ENCODE measurements around the gene DDX20.

Gene DDX20

DNA sequence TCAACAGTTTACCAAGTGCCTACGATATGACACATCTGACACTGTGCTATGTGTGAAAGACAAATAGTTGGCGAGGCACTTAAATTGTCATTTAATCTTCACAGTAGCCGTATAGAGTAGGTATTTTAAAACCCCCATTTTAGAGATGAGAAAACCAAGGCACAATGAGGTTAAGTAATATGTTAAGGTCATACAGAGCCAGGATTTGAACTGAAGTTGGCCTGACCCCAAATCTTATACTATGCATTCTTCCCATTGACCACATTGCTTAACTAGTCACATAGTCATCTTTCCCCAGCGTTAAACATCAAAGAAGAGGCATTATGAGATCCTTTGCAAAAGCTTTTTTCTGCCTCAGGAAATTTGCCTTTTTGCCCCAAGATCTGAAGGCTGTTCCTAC lies 20.4 kb upstream of the DDX20 start:
- no peak for ATAC-seq (ENCODE audit: low read depth)
- Histone ChIP-seq H3K36me3 (ENCODE audit: low read depth) (no peaks in the 10 kb centered on the region), H3K4me3 (ENCODE audit: severe bottlenecking) (no peak overlapping the region), H3K9me3 (ENCODE audit: severe bottlenecking) (no peaks in the 10 kb centered on the region), H3K27me3 (ENCODE audit: insufficient read depth, poor library complexity, severe bottlenecking) (peaks cover 2% of the 10 kb centered on the region), H3K4me1 (ENCODE audit: insufficient read depth, poor library complexity, severe bottlenecking) (no peaks in the 10 kb centered on the region), H3K27ac (ENCODE audit: poor library complexity, severe bottlenecking) (no peak overlapping the region)
- TF ChIP-seq, protein P1, sequence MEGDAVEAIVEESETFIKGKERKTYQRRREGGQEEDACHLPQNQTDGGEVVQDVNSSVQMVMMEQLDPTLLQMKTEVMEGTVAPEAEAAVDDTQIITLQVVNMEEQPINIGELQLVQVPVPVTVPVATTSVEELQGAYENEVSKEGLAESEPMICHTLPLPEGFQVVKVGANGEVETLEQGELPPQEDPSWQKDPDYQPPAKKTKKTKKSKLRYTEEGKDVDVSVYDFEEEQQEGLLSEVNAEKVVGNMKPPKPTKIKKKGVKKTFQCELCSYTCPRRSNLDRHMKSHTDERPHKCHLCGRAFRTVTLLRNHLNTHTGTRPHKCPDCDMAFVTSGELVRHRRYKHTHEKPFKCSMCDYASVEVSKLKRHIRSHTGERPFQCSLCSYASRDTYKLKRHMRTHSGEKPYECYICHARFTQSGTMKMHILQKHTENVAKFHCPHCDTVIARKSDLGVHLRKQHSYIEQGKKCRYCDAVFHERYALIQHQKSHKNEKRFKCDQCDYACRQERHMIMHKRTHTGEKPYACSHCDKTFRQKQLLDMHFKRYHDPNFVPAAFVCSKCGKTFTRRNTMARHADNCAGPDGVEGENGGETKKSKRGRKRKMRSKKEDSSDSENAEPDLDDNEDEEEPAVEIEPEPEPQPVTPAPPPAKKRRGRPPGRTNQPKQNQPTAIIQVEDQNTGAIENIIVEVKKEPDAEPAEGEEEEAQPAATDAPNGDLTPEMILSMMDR (IDR thresholded peaks at IDR 0.05; ENCODE audit: poor library complexity, severe bottlenecking): no peak
- DNase-seq (ENCODE audit: low spot score): no peak

DNA sequence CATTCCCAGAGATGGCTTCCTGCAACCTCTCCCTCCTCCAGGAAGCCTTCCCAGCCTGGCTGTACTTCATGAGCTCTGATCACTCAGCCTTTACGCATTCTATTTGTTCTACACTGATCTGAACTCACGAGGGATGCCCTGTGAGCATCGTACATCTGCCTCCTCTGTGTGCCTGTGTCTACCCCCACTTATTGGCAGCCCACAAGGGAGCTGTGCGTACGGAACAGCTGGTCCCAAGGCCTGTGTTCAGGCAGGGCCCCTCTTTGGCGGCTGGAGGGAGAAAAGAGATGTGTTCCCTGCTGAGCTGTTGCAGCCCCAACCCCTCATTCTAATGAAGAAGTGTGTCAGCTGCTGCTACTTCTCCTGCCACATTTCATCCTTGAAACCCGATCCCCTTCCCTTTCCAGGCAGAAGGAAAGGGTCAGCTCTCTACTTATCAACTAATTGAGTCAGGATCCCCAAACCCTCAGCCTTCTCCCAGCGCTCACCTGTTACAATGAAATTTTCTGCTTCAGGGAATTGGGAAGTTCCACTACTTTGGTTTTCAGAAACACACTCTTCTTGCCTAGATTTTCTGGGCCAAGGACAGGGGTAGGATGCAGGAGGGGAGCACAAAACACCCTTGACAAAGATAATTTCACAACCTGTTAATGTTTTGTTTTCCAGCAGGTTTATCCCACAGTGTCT lies 19.7 kb upstream of the DDX20 start:
- no peaks in the 10 kb centered on the region for H3K4me1 ChIP-seq (ENCODE audit: insufficient read depth, poor library complexity, severe bottlenecking)
- no peaks in the 10 kb centered on the region for H3K9me3 ChIP-seq (ENCODE audit: severe bottlenecking)
- ATAC-seq (ENCODE audit: low read depth): no peak
- no peaks in the 10 kb centered on the region for H3K36me3 ChIP-seq (ENCODE audit: low read depth)
- no peak overlapping the region for H3K27ac ChIP-seq (ENCODE audit: poor library complexity, severe bottlenecking)
- no peak overlapping the region for H3K4me3 ChIP-seq (ENCODE audit: severe bottlenecking)
- no peak for DNase-seq (ENCODE audit: low spot score)
- TF ChIP-seq, protein P1 (IDR thresholded peaks at IDR 0.05; ENCODE audit: poor library complexity, severe bottlenecking): no peak
- peaks cover 7% of the 10 kb centered on the region for H3K27me3 ChIP-seq (ENCODE audit: insufficient read depth, poor library complexity, severe bottlenecking)

DNA sequence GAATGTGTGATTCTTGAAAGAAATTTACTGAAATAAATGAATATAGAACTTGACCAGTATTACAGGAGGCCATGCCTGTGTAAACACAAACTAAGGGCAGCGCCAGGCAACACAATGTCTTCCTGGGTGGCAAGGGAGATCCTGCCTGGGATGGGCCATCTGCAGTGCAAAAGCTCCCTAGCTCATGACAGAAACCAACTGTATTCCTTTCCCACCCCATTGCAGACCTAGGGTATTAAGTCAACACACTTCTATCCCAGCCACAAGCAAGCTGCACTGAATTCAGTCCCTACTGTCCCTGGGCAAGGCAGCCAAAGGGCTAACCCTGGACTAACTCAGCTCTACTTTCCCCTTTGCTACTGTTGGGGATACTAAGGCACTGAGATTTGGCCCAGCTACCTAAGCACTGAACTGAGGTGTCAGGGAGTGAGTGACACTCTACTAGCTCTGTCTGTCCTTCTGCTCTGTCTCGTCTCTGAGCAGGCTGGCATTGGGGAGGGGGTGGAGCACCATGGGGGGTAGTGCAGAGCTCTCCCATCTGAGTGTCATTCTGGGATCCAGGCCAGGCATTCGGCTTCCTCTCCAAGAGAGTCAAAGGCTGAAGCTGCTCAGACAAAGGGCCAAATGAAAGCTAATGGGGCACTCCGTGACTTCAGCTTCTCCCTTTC lies 19.0 kb upstream of the DDX20 start:
- no peaks in the 10 kb centered on the region for H3K4me1 ChIP-seq (ENCODE audit: insufficient read depth, poor library complexity, severe bottlenecking)

DNA sequence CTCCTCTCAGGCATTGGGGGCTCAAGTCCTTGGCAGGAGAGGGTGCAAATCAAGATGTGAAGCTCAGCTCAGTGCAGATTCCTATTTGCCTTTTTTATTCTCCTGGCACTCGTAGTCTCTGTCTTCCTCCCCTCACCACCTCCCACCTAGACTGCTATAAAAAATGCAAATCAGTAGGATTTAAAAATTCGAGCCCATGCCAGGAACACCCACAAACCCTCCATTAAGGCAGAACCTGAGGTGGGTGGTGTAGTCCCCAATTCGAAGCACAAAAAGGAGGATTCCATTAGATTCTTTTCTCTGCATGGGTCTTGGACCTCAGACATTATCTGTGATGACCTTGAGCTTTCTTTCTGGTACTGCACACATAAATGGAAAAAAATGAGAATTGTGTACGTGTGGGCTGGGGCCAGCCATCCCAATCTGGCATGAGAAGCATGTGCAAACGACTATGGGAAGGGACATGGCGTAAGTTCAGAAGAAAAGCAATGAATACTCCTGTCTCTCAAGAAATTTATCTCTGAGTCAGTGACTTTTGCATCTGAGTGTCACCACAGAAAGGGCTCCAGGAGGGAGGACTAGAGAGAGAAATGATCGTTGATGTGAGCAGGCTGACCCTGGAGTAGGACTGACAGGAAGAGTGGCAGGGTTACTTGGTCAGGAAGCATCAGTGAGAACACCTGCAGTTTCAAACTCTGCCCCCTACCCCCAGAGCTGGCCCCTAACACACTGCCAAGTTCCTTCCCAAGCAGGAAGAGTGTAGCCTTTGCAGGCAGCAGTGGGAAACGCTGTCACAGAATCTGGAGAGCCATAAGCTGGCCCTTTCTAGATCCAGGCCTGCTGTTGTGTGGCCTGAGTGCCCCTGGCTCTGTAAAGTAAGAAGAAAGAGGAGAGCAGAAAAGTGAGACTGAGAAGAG lies 18.2 kb upstream of the DDX20 start:
- no peak for ATAC-seq (ENCODE audit: low read depth)
- DNase-seq (ENCODE audit: low spot score): no peak
- Histone ChIP-seq H3K36me3 (ENCODE audit: low read depth) (no peaks in the 10 kb centered on the region), H3K4me1 (ENCODE audit: insufficient read depth, poor library complexity, severe bottlenecking) (no peaks in the 10 kb centered on the region), H3K9me3 (ENCODE audit: severe bottlenecking) (no peaks in the 10 kb centered on the region), H3K27ac (ENCODE audit: poor library complexity, severe bottlenecking) (no peak overlapping the region), H3K4me3 (ENCODE audit: severe bottlenecking) (no peak overlapping the region), H3K27me3 (ENCODE audit: insufficient read depth, poor library complexity, severe bottlenecking) (peaks cover 7% of the 10 kb centered on the region)
- TF ChIP-seq, protein P1 (IDR thresholded peaks at IDR 0.05; ENCODE audit: poor library complexity, severe bottlenecking): no peak

More for the DNA sequence above, 19.0 kb upstream of the DDX20 start:
- TF ChIP-seq, protein P1 (IDR thresholded peaks at IDR 0.05; ENCODE audit: poor library complexity, severe bottlenecking): no peak
- no peaks in the 10 kb centered on the region for H3K36me3 ChIP-seq (ENCODE audit: low read depth)
- DNase-seq (ENCODE audit: low spot score) (no peak), ATAC-seq (ENCODE audit: low read depth) (no peak)
- H3K27me3 ChIP-seq (ENCODE audit: insufficient read depth, poor library complexity, severe bottlenecking): peaks cover 7% of the 10 kb centered on the region
- no peaks in the 10 kb centered on the region for H3K9me3 ChIP-seq (ENCODE audit: severe bottlenecking)
- no peak overlapping the region for H3K4me3 ChIP-seq (ENCODE audit: severe bottlenecking)
- H3K27ac ChIP-seq (ENCODE audit: poor library complexity, severe bottlenecking): no peak overlapping the region

All from RWPE2 (cell line).